Measurements from ENCODE around the gene MMP23B.

DNA sequence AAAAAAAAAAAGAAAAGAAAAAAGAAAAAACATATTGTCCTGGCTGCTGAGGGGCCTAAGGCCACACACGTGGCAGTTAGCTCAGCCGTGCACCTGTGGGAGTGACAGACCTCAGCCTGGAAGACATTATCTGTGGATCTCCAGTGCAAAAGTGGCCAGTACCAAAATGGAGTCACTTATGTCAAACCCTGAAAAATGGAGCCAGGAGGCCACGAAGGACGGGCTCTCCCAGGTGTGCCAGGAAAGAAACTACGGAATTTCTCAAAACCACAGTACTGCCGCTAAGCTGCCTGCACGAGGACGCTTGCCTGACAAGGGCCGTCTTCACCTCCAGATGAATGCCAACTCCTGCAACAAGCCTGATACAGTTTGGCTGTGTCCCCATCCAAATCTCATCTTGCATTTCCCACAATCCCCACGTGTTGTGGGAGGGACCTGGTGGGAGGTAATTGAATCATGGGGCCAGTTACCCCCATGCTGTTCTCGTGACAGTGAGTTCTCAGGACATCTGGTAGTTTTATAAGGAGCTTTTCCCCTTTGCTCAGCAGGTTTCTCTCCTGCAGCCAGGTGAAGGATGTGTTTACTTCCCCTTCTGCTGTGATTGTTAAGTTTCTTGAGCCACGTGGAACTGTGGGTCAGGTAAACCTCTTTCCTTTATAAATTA is 22.0 kb upstream of the MMP23B start:
- no peak for TF ChIP-seq EZH2 (IDR thresholded peaks at IDR 0.05; ENCODE audit: borderline replicate concordance, low read length)
- TF ChIP-seq, protein P1, sequence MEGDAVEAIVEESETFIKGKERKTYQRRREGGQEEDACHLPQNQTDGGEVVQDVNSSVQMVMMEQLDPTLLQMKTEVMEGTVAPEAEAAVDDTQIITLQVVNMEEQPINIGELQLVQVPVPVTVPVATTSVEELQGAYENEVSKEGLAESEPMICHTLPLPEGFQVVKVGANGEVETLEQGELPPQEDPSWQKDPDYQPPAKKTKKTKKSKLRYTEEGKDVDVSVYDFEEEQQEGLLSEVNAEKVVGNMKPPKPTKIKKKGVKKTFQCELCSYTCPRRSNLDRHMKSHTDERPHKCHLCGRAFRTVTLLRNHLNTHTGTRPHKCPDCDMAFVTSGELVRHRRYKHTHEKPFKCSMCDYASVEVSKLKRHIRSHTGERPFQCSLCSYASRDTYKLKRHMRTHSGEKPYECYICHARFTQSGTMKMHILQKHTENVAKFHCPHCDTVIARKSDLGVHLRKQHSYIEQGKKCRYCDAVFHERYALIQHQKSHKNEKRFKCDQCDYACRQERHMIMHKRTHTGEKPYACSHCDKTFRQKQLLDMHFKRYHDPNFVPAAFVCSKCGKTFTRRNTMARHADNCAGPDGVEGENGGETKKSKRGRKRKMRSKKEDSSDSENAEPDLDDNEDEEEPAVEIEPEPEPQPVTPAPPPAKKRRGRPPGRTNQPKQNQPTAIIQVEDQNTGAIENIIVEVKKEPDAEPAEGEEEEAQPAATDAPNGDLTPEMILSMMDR (conservative IDR thresholded peaks at IDR 0.05 in 1 of 2, IDR thresholded peaks at IDR 0.05 in 1 of 2; ENCODE audit: extremely low read depth in 1 of 2, insufficient read depth in 1 of 2, low read depth in 1 of 2, low read length in 2 of 2), result no peak
